Measurements from ENCODE around the gene PRICKLE3.

The PRICKLE3 gene, protein sequence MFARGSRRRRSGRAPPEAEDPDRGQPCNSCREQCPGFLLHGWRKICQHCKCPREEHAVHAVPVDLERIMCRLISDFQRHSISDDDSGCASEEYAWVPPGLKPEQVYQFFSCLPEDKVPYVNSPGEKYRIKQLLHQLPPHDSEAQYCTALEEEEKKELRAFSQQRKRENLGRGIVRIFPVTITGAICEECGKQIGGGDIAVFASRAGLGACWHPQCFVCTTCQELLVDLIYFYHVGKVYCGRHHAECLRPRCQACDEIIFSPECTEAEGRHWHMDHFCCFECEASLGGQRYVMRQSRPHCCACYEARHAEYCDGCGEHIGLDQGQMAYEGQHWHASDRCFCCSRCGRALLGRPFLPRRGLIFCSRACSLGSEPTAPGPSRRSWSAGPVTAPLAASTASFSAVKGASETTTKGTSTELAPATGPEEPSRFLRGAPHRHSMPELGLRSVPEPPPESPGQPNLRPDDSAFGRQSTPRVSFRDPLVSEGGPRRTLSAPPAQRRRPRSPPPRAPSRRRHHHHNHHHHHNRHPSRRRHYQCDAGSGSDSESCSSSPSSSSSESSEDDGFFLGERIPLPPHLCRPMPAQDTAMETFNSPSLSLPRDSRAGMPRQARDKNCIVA

DNA sequence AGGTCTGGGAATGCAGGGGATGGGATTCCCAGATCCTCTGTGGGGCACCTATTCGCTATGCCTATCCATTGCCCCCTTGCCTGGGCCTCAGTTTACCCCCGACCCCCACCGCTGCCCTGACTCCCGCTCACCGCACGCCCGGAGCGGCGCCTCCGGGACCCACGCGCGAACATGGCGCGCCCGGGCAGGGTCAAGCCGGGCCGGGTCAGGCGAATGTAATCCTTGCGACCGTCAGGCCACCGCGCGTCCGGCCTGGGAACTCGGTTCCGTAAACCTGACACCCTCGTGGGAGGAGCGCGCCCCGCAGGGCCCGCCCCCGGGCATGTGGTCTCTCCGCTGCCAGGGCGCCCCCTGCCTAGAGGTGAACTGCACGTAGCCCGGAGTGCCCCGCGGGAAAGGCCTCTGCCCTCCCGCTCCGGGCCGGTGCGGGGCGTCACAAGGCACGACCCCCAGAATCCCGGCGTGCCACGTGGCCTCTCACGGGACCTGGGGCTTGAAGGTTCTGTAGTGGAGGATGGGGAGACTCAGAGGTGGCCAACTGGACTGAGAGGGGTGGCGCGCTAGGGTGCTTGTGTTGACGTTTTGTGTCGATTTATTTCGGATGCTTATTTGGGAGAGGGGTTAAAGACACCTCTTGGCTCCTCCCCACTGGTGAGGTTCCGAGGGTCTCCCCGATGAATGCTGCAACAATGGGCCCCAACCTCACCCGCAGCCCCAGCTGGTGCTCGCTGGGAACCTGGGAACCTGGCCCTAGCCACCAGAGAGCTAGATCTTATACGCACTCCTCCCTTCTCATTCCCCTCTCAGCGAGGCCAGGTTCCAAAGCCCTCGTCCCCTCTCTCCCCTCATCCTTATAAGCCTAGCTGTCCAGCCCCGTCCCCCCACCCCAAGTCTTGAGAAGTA lies at the start of gene PRICKLE3:
Gene PRICKLE3, minus strand, starts transcription at position 249 of the 903 bp plus-strand sequence. Its CDS starts 76 bp downstream, at position 173.
- peak; percentile 40 for DNase-seq

DNA sequence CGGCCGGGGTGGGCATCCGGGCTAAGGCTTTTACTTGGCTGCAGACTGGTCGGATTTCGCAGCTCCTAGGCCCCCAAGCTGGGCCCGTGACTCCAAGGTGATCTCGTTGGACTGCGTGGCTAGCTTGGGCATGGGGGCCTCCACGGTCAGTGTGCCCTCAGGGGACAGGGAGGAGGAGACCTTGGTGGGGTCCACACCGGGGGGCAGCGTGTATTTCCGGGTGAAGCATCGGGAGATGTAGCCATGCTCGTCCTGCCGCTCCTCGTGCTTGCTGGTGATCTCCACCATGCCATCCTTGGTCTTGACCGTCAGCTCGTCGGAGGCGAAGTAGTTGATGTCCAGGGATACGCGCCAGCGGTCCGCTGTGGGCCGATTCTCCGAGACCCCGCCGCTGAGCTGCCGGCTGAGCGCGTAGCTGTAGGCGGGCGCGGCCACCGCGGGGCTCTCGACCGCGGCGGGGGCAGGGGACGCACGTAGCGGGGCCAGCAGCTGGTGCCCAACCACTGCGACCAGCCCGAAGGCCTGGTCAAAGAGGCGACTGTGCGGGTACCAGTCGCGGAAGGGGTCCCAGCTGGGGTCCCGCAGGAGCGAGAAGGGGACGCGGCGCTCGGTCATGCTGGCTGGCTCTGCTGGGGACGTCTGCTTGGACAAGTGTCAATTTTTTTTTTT lies 47.8 kb upstream of the PRICKLE3 start:
- DNase-seq, result no peak

DNA sequence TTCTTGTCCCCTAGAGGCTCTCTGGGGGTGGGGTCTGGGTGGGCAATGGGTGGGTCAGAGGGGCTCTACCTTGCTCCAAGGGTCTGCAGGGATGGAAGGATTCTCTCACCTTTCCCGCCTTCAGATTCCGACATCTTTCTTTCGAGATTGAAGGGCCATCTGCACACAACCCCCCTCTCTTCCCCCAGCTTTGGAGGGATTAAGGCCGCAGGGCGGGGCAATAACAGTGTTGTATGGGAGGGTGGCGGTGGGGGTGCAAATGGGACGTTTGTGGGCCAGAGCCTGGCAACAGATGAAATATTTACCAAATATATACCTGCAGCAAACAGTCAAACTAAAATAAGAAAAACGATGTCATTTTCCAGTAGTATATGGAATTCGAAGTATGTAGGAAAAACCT lies 47.0 kb upstream of the PRICKLE3 start, which contains the start of gene CACNA1F:
Gene CACNA1F, minus strand, starts transcription at position 165 of the 400 bp plus-strand sequence. Its CDS starts 31 bp downstream, at position 134.
- DNase-seq, result no peak

DNA sequence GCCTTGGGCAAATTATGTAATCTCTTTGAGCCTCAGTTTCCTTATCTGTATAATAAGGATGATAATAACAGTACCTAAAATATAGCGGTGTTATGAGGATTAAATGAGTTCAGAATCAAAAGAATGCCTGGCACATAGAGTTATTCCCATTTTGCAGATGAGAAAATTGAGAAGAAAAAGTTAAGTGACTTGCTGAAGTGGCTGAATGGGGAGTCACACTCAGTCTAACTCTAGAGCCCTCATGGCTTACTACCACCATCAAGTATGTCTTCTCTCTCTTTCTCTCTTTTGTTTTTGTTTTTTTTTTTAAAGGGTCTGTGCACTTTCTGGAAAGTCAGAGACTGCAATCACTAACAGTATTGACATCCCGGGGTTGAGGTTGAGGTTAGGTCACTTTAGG lies 46.4 kb upstream of the PRICKLE3 start:
- DNase-seq, result no peak

DNA sequence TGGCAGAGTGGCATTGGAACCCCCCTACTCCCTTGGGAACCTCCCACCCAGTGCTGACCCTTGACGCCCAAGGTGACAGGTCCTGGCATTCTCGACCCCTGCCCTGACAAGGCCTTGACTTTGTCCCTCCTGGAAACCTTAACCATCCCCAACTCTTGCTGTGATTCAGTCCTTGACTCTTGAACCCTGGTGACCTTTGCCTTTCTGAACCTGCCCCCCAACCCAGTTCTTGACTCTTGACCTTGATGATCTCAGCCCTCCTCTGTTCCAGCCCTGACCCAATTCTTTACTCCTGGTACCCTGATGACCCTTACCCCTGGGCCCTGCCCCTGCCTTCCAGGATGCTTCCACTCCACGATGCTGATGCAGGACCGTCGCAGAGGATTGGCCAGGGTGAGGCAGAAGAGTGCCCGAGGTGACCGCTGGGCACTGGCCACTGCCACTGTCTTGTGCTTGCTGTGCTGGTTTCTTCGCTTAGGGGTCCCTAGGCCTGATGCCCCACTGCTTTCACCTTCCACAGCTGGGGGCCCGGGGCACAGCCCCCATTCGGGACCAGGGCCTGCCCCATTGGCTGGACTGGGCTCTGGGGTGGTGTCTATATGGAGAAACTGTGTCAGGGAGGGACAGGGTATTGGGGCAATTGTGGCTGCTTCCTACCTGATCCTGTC lies 45.3 kb upstream of the PRICKLE3 start:
- no peak for DNase-seq

DNA sequence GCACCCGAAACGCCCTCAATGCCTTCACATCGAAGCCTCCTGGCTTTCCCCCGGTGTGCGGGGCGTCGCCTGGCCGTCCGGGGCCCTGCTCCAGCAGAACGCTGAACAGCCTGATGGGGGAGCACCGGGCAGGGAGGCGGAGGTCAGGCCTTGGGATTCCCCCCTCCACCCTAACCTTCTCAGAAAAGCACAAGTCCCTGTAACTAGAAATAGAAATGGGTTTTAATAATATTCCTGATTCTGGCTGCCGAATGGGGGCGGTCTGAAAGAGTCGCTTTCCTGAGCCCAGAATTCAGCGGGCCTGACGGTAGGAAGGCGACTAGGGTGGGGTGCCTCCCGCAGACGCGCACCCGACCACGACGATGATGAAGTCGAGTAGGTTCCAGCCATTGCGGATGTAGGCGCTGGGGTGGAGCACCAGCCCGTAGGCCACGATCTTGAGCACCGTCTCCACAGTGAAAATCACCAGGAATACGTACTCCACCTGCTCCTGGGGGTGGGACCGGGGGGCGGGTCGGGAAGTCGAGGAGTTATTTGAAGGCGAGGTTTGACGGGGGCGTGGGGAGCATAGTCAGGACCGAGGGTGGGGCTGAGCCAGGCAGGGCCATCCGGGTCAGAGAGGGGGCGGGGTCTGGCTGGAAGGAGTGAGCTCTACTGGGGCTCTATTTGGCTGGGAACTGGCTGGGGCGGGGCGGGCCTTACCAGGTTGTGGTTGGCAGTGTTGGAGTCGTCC lies 44.5 kb upstream of the PRICKLE3 start:
- DNase-seq, result peak; percentile 69

DNA sequence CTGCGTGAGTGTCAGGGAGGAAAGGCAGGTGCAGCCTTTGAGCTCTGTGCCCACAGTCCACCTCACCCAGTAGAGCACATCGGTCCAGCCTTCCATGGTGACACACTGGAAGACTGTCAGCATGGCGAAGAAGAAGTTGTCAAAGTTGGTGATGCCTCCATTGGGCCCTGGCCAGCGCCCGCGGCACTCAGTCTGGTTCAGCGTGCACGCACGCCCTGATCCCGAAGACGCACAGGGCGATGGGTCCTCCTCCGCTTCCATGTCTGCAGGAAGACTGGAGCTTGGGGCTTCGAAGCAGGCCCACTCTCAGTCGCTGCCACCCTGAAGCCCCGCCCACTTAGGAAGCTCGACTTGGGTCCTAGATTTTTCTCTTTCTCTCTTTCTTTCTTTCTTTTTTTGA lies 42.0 kb upstream of the PRICKLE3 start:
- DNase-seq, result no peak

DNA sequence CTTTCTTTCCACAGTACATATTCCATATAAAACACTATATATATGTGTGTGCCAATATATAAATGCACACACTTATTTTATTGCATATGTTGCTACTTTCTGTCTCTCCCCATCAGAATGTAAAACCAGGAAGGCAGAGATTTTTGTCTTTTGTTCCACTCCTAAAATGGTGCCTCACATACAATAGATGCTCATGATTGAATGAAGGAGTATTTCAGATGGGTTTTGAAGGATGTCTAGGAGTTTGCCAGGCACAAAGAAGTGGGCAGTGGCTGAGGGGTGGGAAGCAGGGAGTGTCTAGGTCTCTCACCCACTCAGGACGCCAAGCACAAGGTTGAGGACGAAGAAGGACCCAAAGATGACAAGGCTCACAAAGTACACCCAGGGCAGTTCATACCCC lies 41.6 kb upstream of the PRICKLE3 start:
- no peak for DNase-seq

DNA sequence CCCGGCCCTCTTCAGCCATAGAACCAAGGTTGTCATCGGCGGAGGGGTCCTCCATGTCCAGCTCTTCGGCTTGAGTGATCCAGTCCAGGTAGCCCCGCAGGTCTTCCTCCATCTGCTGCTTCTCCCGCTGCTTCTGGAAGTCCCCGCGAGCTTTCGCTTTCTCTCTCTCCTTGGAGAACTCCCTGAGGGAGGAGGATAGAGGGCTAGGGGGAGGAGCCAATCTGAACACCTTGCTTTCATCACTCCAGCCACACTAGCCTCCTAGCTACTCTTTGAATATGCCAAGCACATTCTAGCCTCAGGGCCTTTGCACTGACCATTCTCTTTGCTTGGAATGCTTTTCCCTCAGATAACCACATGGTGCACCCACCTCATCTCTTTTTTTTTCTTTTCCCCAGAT lies 40.8 kb upstream of the PRICKLE3 start:
- no peak for DNase-seq

DNA sequence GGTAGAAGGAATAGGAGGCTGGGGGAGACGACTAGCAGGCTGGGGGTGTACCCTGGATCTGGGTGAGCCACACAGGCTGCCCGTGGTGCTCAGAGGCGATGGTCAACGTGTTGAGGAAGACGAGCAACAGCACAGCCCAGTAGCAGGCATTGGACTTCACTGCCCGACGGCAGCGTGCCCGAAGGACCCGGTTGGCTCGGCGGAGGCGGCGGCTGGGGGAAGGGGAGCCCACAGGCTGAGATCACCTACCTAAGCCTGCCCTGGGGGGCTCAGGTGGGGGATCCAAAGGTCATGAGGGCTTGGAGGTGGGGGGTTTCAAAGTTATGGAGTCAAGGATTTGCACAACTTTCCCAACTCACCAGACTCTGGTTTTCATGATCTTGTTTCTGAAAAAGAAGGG lies 39.7 kb upstream of the PRICKLE3 start:
- DNase-seq, result no peak

DNA sequence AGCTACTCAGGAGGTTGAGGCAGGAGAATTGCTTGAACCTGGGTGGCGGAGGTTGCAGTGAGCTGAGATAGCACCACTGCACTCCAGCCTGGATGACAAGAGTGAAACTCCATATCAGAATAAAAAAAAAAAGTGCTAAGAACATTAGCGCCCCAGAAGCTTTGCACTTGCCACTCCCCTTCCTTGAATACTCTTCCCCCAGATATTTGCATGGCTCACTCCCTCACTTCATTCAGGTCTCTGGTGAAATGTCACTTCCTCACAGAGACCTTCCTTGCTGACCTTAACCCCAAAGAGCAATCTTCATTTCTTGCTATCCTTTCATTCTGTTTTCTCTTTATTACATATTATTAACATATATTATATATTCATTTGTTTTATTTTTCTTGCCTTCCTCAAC lies 35.7 kb upstream of the PRICKLE3 start:
- no peak for DNase-seq

DNA sequence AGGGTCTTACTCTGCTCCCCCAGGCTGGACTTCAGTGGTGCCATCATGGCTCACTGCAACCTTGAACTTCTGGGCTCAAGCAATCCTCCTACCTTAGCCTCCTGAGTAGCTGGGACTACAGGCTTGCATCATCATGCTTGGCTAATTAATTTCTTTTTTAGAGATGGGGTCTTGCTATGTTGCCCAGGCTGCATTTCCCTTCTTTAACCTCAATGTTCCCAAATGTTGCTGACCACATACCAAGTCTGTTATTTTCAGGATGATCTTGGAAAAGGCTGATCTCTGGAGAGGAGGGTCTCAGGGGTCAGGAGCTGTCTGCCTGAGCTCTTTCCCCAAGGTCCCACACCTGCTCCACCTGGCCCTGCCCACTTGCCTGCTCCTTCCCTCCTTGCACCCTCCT lies 33.9 kb upstream of the PRICKLE3 start:
- DNase-seq, result no peak

DNA sequence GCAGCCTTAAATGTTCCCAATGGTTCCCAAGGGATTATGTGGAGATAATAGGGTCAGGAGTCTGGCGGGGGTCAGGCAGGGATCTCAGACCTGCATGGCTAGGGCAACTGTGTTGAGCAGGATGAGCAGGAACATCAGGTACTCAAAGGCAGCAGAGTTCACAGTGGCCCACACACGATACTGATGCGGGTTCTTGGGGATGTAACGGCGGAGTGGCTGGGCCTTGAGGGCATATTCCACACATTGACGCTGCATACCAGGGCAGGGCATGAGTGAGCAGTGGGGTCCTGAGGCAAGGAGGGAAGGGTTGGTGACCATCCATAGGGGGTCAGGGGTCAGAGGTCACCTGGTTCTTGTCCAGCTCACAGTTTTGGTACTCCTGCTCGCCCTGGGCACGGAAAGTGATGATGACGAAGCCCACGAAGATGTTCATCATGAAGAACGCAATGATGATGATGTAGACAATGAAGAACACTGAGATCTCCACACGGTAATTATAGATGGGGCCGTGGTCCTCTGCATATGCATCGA lies 28.9 kb upstream of the PRICKLE3 start:
- no peak for DNase-seq

DNA sequence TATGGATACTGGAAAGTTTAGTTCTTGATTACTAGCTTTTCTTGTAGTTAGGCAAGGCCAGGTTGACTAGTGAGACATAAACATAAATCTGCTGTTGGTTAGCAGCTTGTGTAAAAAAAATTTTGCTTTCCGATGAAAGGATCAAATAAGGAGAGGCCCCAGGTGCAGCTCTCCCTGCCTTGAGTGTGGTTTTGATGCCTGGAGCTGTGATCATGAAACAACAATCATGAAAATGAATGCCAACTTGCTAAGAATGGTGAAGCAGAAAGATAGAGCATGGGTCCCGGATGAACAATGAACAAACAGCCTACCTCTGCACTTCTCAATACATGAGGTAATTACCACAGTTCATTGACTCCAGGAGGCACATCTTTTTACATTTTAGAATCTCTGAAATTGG lies 28.2 kb upstream of the PRICKLE3 start:
- no peak for DNase-seq

DNA sequence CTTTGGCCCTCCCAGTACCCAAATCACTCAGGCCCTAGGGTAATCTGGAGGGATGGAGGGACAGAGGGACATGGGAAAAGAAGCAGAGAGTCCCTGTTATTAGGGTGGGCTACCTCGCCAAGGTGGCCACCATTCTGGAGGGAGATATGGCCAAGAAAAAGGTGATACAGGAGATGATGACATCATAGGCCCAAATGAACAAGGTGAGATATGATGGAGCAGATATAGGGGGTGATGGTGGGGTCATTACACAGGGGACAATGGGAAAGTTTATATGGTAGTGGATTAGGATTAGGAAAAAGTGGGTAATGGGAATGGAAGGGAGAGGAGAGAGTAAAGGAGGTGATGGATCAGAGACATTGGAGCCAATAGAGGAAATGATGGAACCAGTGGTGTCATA lies 26.7 kb upstream of the PRICKLE3 start:
- DNase-seq, result no peak

DNA sequence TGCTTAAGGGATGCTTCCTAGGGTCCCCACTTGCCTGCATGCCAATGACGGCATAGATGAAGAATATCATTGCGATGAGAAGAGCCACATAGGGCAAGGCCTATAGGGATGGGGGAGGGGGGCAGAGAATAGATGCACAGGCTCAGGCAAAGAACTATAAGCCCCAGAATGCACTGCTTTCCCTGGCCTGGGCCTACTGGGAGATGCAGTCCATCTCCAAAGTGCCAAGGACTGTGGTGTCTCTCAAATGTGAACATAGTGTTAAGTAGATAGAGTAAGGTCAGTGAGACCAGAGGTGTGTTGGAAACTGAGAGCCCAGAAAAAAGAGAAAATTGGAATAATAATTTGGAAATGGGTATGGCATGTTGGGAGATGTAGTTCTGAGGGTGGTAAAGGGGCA lies 26.0 kb upstream of the PRICKLE3 start:
- no peak for DNase-seq

DNA sequence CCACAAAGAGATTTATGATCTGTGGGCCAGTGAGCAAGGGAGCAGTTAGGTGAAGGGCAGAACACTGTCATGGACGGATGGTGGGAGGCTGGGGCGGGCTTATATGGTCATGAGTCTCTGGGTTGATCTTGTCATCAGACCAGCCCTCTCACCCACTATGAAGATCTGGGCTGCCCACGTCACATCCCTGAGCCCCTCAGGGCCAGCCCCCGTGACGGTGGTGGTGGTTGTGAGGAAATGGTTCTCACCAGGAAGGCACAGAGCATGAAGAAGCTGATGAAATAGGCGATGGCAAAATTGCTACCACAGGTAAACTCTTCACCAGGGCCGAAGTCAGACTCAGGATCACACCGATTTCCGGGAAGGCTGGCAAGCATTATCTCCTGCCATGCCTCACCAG lies 24.9 kb upstream of the PRICKLE3 start:
- DNase-seq, result no peak

DNA sequence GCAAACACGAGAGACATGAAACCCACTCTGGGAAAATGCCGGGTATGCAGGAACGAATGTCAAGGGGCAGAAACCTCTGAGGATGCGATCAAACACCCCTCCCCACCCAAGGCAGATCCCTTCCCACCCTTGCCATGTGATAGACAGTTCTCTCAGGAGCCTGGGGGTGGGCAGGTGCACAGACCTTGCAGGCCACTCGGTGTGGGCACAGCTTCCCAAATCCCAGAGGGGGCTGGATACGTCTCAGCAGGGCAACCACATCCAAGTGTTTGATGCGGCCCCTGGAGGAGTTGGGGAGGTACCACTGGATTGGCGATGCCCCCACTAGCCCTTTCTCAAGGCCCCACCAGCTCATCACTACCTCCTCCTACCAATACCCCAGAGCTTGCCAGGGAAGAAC lies 24.2 kb upstream of the PRICKLE3 start:
- no peak for DNase-seq

DNA sequence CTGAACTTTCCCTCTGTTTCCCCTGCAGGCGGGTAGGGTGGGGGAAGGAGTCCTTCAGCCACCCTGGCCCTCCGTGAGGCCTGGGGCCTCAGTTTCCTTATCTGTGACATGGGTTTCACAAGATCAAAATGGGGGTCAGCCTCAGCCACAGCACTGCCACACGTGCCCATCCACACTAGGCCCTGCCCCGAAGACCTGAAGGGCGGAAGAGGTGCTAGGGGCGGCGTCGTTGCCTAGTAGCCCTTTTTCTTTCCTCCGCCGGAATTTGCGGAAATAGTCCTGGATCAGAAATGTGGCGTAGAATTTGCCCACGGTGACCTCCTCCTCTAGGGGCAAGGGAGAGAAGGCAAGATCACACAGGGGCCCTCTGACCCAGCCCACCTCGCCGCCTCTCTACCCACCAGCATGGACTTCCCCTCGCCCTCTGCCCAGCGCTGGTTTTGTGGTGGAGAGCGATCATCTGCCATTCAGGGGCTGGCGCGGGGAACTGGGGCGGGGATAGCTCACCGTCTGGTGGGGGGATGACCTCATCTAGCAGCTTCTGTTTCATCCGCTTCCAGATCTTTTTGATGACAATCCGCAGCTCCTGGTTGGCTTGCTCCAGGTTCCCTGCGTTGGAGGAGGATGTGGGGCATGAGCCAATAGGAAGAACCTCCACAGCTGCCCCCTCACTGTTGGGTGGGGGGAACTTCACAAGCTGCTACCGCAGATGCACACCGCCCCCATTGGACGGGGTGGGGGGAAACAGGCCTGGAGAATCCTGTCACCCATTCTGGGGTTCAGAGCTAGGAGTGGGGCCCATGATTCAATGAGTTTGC lies 23.5 kb upstream of the PRICKLE3 start:
- no peak for DNase-seq

DNA sequence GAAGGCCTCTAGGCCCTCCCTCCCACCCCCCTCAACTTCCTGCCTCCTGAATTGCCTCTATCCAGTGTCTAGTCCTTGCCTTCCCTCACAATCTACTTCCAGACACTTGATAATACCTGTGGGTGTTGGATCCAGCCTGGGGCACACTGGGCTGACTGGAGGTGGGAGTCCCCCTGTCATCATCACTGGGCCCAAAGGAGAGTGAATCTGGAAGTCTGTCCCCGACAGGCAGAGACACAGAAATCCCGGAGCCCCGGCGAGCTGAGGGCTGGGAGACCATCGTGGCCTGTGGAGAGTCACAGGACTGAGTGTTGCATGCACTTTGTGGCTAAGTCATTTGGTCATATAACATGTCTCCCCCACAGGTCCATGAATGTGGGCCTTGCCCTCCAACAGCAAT lies 22.2 kb upstream of the PRICKLE3 start:
- no peak for DNase-seq

Data from NCI-H226 (cell line).